PC-9 (cell line): Measurements from ENCODE around the gene FNIP1. TPM values are rescaled to one million over a fixed set of nuclear protein-coding genes. Genes with fewer than 3 reads are reported as not detected.

Experiments used
- BruUV-seq: library from RNA; stranded (reverse); fragments of 400-500 nt; replicated peaks from 2 replicates; lab custom pipeline; 2021; lab: Mats Ljungman, UMichigan
- CTCF ChIA-PET: fragments of 300-600 bp; sonication (Branson Sonifier 250); formaldehyde crosslinking; loops from one replicate; lab custom pipeline; 2022; ENCODE audit warnings: antibody characterized with exemption; lab: Charles Lee
- POLR2A ChIA-PET: fragments of 300-600 bp; sonication (Branson Sonifier 250); formaldehyde crosslinking; loops from one replicate; lab custom pipeline; 2022; ENCODE audit warnings: antibody characterized with exemption; ENCODE audit not compliant: unreplicated experiment; lab: Charles Lee
- DNase-seq, 2 experiments: peaks; one replicate each; pipeline versions ENCODE4 v3.0.0 to v3.0.0-alpha.2; 2015 to 2022; ENCODE audit warnings: mixed read lengths in 1 of 2
- H2AFZ ChIP-seq: fragments of 200-600 bp; sonication (generic); 2 replicates; pipeline ENCODE4 v1.8.1; 2017; ENCODE audit warnings: antibody characterized with exemption
- H3F3A ChIP-seq: fragments of 200-600 bp; sonication (generic); 2 replicates; pipeline ENCODE4 v1.8.1; 2017; ENCODE audit warnings: antibody characterized with exemption, mild to moderate bottlenecking, low read depth; ENCODE audit not compliant: insufficient read depth
- H3K27ac ChIP-seq: fragments of 200-600 bp; sonication (generic); 2 replicates; pipeline ENCODE4 v1.6.1; 2016; ENCODE audit warnings: mixed run types
- H3K27me3 ChIP-seq: fragments of 200-600 bp; sonication (generic); 2 replicates; pipeline ENCODE4 v1.6.1; 2016; ENCODE audit warnings: low read depth, mixed run types; ENCODE audit not compliant: insufficient read depth
- H3K36me3 ChIP-seq: fragments of 200-600 bp; sonication (generic); 2 replicates; pipeline ENCODE4 v1.6.1; 2016; ENCODE audit warnings: low read depth, mixed run types
- H3K4me1 ChIP-seq: fragments of 200-600 bp; sonication (generic); replicated peaks from 2 replicates; pipeline ENCODE4 v1.6.1; 2016; ENCODE audit warnings: mixed run types; ENCODE audit not compliant: insufficient read depth
- H3K4me2 ChIP-seq: fragments of 200-600 bp; sonication (generic); 2 replicates; pipeline ENCODE4 v1.6.1; 2017; ENCODE audit warnings: mixed run types
- H3K4me3 ChIP-seq: fragments of 200-600 bp; sonication (generic); 2 replicates; pipeline ENCODE4 v1.6.1; 2016; ENCODE audit warnings: mixed run types
- H3K79me2 ChIP-seq: fragments of 200-600 bp; sonication (generic); 2 replicates; pipeline ENCODE4 v1.6.1; 2017; ENCODE audit warnings: low read depth, mixed run types
- H3K9me2 ChIP-seq: fragments of 200-600 bp; sonication (generic); 2 replicates; pipeline ENCODE4 v1.8.1; 2017; ENCODE audit warnings: mild to moderate bottlenecking; ENCODE audit not compliant: insufficient read depth
- H3K9me3 ChIP-seq: fragments of 200-600 bp; sonication (generic); 2 replicates; pipeline ENCODE4 v1.8.1; 2016; ENCODE audit warnings: low read depth; ENCODE audit not compliant: insufficient read depth
- H4K20me1 ChIP-seq: fragments of 200-600 bp; sonication (generic); 2 replicates; pipeline ENCODE4 v1.8.1; 2017; ENCODE audit not compliant: insufficient read depth
- CTCF ChIP-seq: fragments of 200-600 bp; sonication (generic); conservative IDR thresholded peaks from 2 replicates; pipeline ENCODE4 v1.6.1; 2017; ENCODE audit warnings: mixed run types, antibody characterized with exemption, mild to moderate bottlenecking, moderate library complexity
- EZH2 ChIP-seq: fragments of 200-600 bp; sonication (generic); IDR thresholded peaks from 2 replicates; pipeline ENCODE4 v1.8.0; 2017; ENCODE audit warnings: antibody characterized with exemption, low read depth
- intact Hi-C: fragments of 100-400 bp; cut with micrococcal nuclease; formaldehyde crosslinking; loops from one replicate; pipeline ENCODE4 v1.10.0; 2022; ENCODE audit not compliant: unreplicated experiment
- total RNA-seq: library from RNA; stranded (reverse); gene quantifications from 2 replicates; pipeline ENCODE4 v1.2.3, GENCODE V29; 2021

Gene FNIP1
- total RNA-seq, 1 experiment from 2014 or later, result 23.5 TPM

- no peak overlapping the region for H3K4me3 ChIP-seq
- peaks cover 19% of the 10 kb centered on the region for H3F3A ChIP-seq
- no peak for TF ChIP-seq EZH2
- no peak for TF ChIP-seq CTCF
- H2AFZ ChIP-seq, result no peak overlapping the region
- ChIA-PET POLR2A (no interaction called here), CTCF (interaction anchor here (0.5 kb wide), 1 partner anchor 1424 kb away, joined by 4 read pairs; no protein-coding TSS in a partner anchor)
- no peaks in the 10 kb centered on the region for H3K36me3 ChIP-seq
- DNase-seq, result no peak
- H3K9me3 ChIP-seq, result no peaks in the 10 kb centered on the region
- H3K4me2 ChIP-seq, result no peak overlapping the region
- H3K27ac ChIP-seq, result no peak overlapping the region
- no peaks in the 10 kb centered on the region for H4K20me1 ChIP-seq
- no peaks in the 10 kb centered on the region for H3K9me2 ChIP-seq
- H3K4me1 ChIP-seq, result peaks cover 15% of the 10 kb centered on the region
- H3K79me2 ChIP-seq, result no peaks in the 10 kb centered on the region
- no peaks in the 10 kb centered on the region for H3K27me3 ChIP-seq
- intact Hi-C loops, result no loop called here
- no TSS peak for BruUV-seq
These were observed 156.6 kb downstream of the FNIP1 start for GRCh38 chr5:131640043-131640856.

GRCh38 chr5:131639148-131639547 lies 157.7 kb downstream of the FNIP1 start:
- POLR2A ChIA-PET, result interaction anchor here (0.6 to 0.7 kb wide), 2 partner anchors 324 to 668 kb away, joined by 5 to 8 read pairs; no protein-coding TSS in a partner anchor
- H3K9me2 ChIP-seq, result no peaks in the 10 kb centered on the region
- H3K9me3 ChIP-seq, result no peaks in the 10 kb centered on the region
- peaks cover 15% of the 10 kb centered on the region for H3K4me1 ChIP-seq
- no peaks in the 10 kb centered on the region for H3K36me3 ChIP-seq
- H3K4me3 ChIP-seq, result no peak overlapping the region
- CTCF ChIA-PET, result no interaction called here
- no peak for DNase-seq
- intact Hi-C loops, result loop anchor here (10.0 kb wide), 1 partner anchor 474 kb away; the partner anchor contains the start of gene HINT1
- H3K4me2 ChIP-seq, result no peak overlapping the region
- no peak overlapping the region for H2AFZ ChIP-seq
- H3K79me2 ChIP-seq, result peaks cover 9% of the 10 kb centered on the region
- 0 out of 2 replicates have a peak, but pooled peaks cover 2% of the 10 kb centered on the region for H4K20me1 ChIP-seq
- no TSS peak for BruUV-seq
- H3K27me3 ChIP-seq, result no peaks in the 10 kb centered on the region
- H3F3A ChIP-seq, result peaks cover 19% of the 10 kb centered on the region
- no peak for TF ChIP-seq CTCF
- no peak overlapping the region for H3K27ac ChIP-seq

GRCh38 chr5:131637694-131638093 lies 159.1 kb downstream of the FNIP1 start:
- no peak for DNase-seq
- H3F3A ChIP-seq, result peaks cover 19% of the 10 kb centered on the region
- no peak for TF ChIP-seq EZH2
- no peak for TF ChIP-seq CTCF
- peaks cover 7% of the 10 kb centered on the region; the same call in 1 of the 2 replicates for H4K20me1 ChIP-seq
- H3K27ac ChIP-seq, result no peak overlapping the region
- ChIA-PET CTCF (no interaction called here), POLR2A (no interaction called here)
- H3K4me3 ChIP-seq, result no peak overlapping the region
- no peak overlapping the region for H3K4me2 ChIP-seq
- H3K9me2 ChIP-seq, result no peaks in the 10 kb centered on the region
- no peaks in the 10 kb centered on the region for H3K36me3 ChIP-seq
- no peaks in the 10 kb centered on the region for H3K27me3 ChIP-seq
- no peak overlapping the region for H2AFZ ChIP-seq
- no TSS peak for BruUV-seq
- peaks cover 23% of the 10 kb centered on the region for H3K79me2 ChIP-seq
- intact Hi-C loops, result loop anchor here (10.0 kb wide), 1 partner anchor 473 kb away; the partner anchor contains the start of gene HINT1
- H3K4me1 ChIP-seq, result peaks cover 28% of the 10 kb centered on the region
- H3K9me3 ChIP-seq, result no peaks in the 10 kb centered on the region
